GM19438 (cell line): Measurements from ENCODE around the gene CALN1.

Experiments
- ATAC-seq: cut with Tn5 transposase; IDR thresholded peaks from one replicate; pipeline ENCODE4 v1.9.1; 2021; ENCODE audit warnings: low read depth; ENCODE audit not compliant: unreplicated experiment

CALN1 gene

DNA sequence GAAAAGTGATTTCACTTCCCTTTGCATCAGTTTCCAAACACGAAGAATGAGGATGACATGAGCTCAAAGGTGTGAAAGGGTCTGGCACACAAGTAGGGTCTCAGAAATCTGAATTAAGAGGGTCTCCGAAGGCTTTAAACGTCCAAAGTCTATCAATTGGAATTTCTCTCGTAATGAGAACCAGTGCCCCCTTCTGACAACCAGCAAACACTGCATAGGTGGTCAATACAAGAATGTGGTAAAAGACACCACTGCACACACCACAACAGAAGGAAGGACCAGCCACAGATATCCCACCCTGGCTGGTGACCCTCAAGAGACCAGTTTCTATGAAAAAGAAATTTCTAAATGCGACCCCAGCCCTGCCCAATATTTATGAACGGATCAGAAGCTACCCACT is 78.1 kb downstream of the CALN1 start:
- no peak for ATAC-seq

DNA sequence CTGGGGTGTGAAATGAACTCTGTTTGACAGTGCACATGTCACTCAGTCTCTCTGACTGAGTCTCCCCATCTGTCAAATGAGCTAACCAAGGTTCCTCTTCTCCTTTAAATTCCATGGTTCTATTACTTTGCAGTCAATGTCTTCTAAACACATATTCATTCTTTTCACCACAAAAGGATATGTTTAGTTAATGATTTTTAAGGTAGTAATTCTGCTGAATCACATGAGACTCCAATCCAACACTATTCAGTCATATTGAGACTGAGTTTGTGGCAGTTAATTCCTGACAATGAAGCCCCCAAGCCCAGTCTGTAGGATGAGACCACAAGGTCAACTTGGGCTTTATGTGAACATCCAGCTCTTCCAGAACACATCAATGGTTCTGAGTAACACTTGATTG is 85.3 kb downstream of the CALN1 start:
- no peak for ATAC-seq

DNA sequence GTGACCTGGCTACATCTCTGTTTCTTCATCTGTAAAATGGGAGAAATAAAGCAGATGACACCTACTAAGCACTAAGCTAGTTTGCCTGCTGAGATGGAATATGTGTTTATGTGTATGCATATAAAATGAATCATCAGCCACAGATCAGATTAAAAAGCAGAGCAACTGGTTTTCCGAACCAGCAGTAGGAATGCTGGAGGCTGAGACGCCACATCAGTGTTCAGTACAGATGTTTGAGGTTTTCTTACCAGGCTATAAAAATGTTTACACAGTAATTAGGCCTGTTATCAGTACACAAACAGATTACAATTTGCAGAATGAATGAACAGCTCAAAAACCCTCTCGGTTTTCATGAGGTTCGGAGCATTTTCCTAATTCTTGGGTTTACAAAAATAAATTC is 85.8 kb downstream of the CALN1 start:
- no peak for ATAC-seq

DNA sequence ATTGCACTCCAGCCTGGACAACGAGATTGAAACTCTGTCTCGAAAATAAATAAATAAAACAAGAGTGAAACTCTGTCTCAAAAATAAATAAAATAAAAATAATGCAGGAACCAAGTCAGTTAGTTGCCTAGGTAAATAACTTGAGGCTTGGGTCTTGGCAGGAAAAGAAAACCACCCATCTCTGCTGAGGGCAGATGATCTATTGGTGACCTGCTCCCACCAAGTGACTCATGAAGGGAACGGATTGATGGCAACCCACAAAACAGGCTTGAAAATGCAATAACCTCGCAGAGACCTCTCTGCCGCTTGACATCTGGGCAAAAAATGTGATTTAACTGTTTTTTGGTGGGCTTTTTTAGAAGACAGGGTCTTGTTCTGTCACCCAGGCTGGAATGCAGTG is 86.6 kb downstream of the CALN1 start:
- ATAC-seq, result no peak

DNA sequence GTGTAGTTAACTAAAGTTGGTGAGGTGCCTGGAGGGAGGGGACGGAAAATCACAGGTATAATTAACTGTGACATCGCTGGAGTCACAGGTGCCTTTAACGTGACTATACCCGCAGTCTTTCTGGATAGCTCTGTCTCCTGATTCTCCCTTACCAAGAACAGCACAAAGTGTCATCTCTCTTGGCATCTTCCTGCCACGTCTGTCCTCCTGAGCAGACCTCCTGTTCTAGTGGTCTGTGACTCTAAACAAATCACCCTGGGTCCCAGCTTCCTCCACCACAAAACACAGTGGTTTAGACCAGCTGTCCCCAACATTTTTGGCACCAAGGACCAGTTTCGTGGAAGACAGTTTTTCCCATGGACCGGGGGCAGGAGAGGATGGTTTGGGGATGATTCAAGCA is 90.5 kb downstream of the CALN1 start:
- no peak for ATAC-seq

DNA sequence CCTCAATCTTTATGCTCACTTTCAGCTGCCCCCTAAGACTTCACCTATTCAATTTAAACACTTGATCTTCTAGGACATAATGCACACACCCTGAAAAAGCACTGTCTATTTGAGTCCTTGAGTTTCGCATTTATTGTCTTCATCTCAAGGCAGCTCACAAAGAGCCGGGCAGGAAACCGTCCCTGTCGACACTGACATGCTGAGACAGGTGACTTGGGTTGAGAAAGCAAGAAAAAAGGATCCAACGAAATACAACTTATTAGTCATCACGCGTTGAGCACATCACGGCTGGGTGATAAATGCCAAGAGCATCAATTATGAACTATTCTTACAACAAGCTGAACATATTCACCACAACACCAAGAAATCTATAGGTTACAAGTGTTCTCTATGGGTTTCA is 91.1 kb downstream of the CALN1 start:
- no peak for ATAC-seq

DNA sequence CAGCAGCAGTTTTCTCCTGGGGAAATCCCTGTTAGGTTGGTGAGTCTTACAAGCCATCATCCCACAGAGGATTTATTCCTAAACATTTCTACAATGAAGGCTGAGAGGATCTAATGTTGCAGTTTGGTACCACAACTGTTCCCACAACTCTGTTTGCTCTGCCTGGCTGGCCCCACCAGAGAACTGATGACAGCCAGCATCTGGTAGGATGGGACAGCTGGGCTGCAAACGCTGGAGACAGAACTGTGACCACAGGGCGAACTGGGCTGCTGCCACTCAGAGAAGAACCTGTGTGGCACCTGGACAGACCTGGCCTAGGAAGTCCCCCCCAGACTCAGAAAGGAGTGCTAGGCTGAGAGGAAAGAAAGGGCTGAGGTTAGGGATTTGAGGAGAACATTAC is 94.8 kb downstream of the CALN1 start:
- ATAC-seq, result no peak

DNA sequence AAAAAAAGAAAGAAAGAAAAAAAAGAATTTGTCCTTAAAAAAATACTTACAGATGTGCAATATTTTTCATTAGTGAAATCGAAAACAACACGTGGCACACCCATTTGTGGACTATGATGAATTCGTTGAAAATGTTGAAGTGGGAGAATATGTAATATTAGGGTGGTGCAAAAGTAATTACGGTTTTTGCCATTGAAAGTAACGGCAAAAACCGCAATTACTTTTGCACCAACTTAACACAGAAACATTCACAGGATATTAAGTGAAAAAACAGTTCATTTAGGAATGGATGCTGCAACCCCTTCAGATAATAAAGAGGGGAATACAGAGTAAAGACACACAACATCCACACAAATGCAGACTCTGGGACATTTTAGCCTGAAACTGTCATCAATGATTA is 96.0 kb downstream of the CALN1 start:
- ATAC-seq, result no peak

DNA sequence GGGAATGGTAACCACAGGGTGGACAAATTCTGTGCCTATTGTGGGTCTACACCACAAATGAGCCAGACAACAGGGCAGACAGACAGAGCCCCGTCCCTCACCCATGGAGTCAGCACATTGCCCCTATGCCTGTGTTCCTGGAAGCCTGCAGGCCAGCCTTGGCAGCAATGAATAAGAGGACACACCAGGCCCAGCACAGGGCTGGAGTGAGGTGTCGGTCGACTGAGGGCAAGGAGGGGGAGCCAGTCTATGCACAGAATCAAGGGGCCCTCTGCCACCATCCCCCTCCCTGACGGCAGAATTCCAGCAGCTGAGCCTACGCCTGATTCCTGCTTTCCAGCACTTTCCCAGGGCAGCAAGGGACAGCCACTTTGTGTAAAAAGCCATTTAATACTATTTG is 98.2 kb downstream of the CALN1 start:
- no peak for ATAC-seq

DNA sequence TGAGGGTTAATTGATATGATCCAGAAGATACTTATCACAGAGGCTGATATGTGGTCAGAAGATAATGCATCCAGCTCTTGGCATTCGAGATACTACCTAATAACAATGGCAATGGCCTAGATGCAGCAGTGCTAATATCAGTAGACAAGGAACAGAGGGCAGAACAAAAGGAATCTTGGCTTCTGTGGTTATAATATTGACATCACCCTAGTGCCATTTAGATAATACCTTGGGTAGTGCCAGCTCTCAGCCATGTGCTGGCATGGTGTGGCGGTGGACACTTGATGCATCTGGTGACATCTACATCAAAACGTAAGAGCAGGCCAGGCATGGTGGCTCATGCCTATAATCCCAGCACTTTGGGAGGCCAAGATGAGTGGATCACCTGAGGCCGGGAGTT is 101.8 kb downstream of the CALN1 start:
- no peak for ATAC-seq

DNA sequence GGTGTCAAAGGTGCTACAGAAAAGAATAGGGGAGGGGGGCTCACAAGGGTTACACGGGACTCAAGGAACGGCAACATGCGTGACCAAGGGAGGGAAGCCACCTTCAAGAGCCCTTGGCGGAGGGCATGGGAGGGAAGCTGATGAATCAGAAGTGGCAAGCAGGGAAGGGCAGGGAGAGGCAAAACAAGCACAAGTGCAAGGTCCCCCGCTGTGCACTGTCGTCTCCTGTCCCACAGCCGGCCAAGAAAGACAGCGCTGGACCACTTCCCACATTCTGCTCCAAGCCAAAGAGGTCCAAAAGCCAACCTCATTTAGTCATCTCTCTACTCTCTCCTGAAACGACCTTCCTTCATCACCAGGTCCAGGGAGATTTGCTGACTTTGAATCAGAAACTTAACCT is 102.7 kb downstream of the CALN1 start:
- no peak for ATAC-seq

DNA sequence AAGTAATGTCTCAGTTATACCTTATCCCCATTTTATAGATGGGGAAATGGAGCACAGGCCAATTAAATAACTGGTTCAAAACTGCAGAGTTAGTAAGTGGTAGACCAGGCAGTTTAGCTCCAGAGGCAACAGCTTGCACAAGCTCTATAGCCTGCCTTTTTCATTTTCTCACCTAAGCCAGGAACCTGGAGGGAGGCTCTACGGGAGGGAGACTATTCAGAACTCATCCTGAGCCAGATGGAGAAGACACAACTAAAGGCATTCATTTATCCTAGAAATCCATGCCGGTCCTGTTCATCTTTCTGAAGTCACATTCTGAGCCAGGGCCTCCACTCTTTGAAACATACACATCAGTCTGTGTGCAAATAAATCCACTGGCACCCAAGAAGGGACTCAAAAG is 103.2 kb downstream of the CALN1 start:
- no peak for ATAC-seq

DNA sequence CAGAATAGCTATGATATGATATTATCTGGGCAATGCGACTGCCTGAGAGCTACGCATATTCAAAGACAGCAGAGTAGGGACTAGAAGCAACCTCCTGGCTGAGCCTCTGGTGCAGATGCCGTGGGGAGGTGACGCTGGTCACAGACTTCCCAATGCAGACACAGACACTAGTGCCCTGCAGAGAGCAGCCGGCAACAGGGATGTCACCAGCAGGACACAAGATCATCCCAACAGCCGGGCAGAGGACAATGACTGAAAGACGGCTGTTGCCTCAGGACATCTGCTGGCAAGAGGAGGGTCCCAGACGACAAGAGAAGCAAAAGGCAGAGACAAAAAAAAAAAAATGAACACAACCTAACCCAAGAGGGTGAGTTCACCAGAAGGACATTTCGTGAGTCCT is 104.6 kb downstream of the CALN1 start:
- ATAC-seq, result no peak

DNA sequence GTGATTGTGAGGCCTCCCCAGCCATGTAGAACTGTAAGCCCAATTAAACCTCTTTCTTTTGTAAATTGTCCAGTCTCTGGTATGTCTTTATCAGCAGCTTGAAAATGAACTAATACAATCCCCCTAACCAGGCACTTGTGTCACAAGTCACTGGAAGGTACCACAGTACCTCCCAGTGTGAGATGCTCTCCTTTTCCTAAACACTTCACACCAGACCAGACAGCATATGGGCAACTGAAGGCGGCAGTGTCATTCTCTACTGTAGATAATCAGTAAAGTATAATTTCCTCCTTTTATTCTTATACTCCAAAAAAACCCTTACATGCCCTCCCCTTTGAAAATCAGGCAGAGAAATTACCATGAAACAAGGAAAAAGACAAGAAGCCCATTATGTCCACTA is 113.2 kb downstream of the CALN1 start:
- no peak for ATAC-seq

DNA sequence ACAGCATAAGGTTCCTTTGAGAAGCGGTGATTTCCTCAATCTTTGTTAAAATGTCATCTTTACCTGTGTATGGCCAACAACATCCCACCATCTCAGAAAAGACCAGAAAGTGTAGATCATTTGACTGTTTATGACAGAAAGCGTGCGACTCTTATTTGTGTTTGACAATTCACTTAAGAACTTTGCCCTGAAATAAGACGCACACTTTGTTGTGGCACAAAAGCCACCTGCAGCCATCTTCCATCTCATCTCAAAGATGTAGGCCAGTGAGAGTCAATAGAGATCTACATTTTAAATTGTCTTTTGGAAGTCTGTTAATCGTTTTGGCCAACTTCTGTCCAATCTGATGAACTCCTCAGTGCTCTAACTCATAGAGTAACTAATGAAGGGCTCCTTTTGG is 114.0 kb downstream of the CALN1 start:
- ATAC-seq, result no peak

DNA sequence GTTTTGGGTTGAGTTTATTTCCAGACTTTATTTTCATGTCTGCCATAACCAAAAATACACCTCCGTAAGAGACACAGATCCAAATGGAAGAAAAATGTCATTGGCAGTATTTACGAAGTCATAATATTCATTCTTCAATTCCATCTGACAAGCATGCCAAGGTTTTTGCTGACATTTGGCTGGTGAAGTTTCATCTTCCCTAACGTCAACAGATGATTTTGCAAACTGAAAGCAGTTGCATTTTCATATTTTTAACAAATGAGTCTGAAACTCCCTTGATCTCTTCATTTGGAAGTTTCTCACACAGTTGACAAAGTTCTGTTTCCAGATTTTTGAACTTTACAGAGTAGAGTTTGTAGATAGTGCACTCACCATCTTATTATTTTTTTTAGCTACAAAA is 114.5 kb downstream of the CALN1 start:
- ATAC-seq, result no peak

DNA sequence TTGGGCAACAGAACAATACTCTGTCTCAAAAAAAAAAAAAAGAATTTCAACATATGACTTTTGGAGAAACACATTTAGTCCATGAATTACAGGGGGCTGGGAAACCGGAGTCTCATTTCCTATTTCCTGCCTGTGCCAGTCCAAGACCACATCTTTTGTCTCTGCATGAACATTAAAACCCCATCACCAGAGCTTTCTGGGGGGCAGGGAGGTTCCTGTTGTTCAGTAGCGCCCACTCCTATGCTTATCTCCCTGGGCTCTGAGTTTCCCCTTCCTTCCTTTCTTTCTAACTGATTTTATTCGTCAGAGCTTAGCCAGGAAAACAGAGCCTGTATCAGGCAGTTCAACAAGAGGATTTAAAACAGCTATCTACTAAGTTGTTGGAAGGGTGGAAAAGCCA is 119.3 kb downstream of the CALN1 start:
- no peak for ATAC-seq

DNA sequence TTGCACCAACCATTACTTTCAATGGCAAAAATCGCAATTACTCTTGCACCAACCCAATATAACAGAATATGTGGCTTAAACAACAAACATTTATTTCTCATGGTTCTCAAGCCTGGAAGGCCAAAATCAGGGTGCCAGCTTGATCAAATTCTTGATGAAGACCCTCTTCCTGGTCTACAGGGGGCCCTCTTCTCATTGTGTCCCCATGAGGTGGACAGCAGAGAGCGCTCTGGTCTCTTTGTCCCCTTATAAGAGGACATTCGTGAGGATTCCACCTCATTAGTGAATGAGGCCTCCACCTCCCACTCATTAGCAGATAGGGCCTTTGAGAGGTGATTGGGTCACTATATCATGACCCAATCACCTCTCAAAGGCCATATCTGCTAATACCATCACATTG is 120.0 kb downstream of the CALN1 start:
- no peak for ATAC-seq

DNA sequence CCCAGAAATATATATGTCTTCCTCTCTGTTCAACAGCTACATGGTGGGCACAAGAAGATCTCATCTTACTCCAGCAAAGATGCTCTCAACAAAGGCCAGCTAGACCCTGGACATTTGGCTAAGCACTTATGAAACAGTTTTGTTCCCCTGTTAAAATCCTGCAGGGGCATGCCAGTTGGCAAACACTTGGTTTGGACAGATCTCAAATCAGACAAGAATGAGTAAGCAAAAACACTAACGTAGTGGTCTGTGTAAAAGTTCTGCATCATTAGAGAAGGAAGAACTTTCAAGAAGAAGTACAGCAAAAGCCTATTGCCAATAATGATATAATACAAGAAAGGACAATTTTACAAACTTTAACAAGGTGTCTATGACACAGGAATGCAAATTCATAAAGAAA is 125.6 kb downstream of the CALN1 start:
- ATAC-seq, result no peak

DNA sequence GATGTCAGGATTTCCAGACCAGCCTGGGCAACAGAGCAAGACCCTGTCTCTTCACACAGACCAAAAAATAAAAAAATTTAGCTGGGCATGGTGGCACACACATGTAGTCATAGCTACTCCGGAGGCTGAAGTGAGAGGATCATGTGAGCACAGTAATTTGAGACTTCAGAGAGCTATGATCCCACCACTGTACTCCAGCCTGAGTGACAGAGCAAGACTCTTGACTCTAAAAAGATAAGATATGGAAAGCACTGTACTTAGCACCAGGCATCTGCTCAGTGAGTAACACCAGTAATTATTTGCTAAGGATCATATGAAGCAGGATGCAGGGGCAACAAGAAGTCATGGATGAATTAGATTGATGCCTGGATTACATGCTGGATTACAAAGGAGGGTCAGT is 128.8 kb downstream of the CALN1 start:
- ATAC-seq, result no peak

DNA sequence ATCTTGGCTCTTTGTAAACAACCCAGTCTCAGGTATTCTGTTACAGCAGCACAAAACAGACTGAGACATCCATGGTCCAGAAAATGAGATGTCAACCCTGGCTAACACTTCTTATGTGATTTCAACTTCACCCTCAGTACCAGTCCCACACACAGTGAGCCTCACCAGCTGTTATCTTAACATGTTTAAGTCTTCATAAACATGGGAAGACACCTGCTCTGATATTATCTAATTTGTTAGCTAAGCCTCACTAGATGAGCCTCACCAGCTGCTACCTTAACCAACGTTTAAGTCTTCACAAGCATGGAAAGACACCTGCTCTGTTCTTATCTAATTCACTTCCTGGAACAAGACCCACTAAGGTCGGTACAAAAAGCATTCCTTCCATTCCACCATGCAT is 130.8 kb downstream of the CALN1 start:
- ATAC-seq, result no peak

DNA sequence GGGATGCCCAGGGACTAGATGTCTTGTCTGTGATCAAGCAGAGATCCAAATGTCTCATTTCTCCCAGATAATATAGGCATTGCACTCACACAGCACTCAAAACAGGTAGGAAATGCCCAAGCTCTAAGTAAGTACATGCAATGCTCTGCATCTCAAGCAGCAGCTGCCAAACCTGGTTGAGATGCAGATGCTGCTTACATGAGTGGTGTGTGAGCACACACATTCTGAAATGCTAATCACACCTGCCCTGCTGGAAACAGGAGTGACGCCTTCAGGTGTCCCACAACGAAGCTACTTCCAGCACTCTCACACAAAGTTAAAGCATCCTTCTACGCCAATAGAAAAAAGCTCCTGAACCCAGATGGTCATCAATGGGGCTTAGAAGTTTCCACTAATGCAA is 132.9 kb downstream of the CALN1 start:
- ATAC-seq, result no peak

DNA sequence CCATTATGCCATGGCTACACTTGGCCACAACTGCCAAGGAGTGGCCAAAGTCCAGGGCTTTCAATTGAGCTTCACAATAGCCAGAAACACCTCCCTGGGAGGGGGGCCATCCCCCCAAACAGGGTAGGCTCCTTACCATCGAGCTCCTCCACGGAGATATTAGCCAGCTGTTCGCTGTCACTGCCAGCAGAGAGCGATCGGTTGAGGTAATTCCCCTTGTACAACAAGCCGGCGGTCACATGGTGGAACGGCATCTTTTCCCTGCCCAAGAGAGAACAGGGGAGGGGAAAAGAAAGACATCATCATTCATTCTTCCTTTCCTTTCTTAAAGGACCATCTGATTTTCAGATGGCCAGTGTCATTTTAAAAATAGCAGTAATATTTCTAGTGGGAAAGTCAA is 133.6 kb downstream of the CALN1 start:
- ATAC-seq, result no peak
